Cardiac muscle cell (in vitro differentiated cells and primary cell): ENCODE data around the gene CDH2. TPM values are rescaled to one million over a fixed set of nuclear protein-coding genes. Genes with fewer than 3 reads are reported as not detected.

Source experiments
- DNase-seq, 2 donors: peaks; one replicate each; pipeline versions ENCODE4 v3.0.0 to v3.0.0-alpha.2; 2010 to 2017; ENCODE audit warnings: low read depth in 1 of 2, low spot score in 1 of 2
- H3K27ac ChIP-seq: fragments of 200-600 bp; sonication (generic); 2 replicates; pipeline ENCODE4 v1.5.1; 2016
- H3K27me3 ChIP-seq: fragments of 200-600 bp; sonication (generic); 2 replicates; pipeline ENCODE4 v1.6.0; 2016; ENCODE audit warnings: control low read depth
- H3K36me3 ChIP-seq: fragments of 200-600 bp; sonication (generic); 2 replicates; pipeline ENCODE4 v1.5.1; 2016; ENCODE audit warnings: control low read depth
- H3K4me1 ChIP-seq: fragments of 200-600 bp; sonication (generic); 2 replicates; pipeline ENCODE4 v1.8.1; 2017; ENCODE audit warnings: low read depth, mild to moderate bottlenecking, mixed run types
- H3K4me3 ChIP-seq: fragments of 200-600 bp; sonication (generic); 2 replicates; pipeline ENCODE4 v1.5.1; 2016; ENCODE audit warnings: mild to moderate bottlenecking
- H3K9me3 ChIP-seq: fragments of 200-600 bp; sonication (generic); 2 replicates; pipeline ENCODE4 v1.5.1; 2017; ENCODE audit warnings: low read depth, mild to moderate bottlenecking, control low read depth
- CTCF ChIP-seq: IDR thresholded peaks from 2 replicates; pipeline ENCODE4 v1.5.1; 2012; ENCODE audit warnings: low read depth, mild to moderate bottlenecking, low read length
- polyA plus RNA-seq: library from polyadenylated mRNA; unstranded; fragments of >200 nt; fragmentation: Nextera tagmentation; extraction: Ambion mirVana; gene quantifications from 2 replicates; pipeline ENCODE4 v1.2.1, GENCODE V29; 2016
- total RNA-seq: library from RNA; depleted of rRNA; stranded (reverse); fragments of >200 nt; gene quantifications from 2 replicates; pipeline ENCODE4 v1.2.3, GENCODE V29; 2016

CDH2 gene
- total and polyA plus RNA-seq, 2 experiments from 2014 or later, result 267 to 324 TPM

GRCh38 chr18:27959101-27959500 is 217.8 kb downstream of the CDH2 start:
- H3K36me3 ChIP-seq, result peaks cover 56% of the 10 kb centered on the region
- no peaks in the 10 kb centered on the region for H3K9me3 ChIP-seq
- no peaks in the 10 kb centered on the region for H3K27me3 ChIP-seq
- no peak overlapping the region for H3K27ac ChIP-seq
- TF ChIP-seq CTCF, result no peak
- H3K4me3 ChIP-seq, result no peak overlapping the region
- peaks cover 12% of the 10 kb centered on the region for H3K4me1 ChIP-seq
- DNase-seq, result no peak

- no peak for TF ChIP-seq CTCF
- H3K36me3 ChIP-seq, result peaks cover 40% of the 10 kb centered on the region
Measured at GRCh38 chr18:27956001-27956640, 220.8 kb downstream of the CDH2 start.

GRCh38 chr18:27954226-27954625 is 222.7 kb downstream of the CDH2 start:
- H3K4me3 ChIP-seq, result no peak overlapping the region
- H3K9me3 ChIP-seq, result no peaks in the 10 kb centered on the region
- peaks cover 34% of the 10 kb centered on the region for H3K36me3 ChIP-seq
- DNase-seq, result peak in 1 of 2 donors; percentile 88
- peak overlapping the region; percentile 18 for H3K27ac ChIP-seq
- peaks cover 15% of the 10 kb centered on the region for H3K4me1 ChIP-seq
- H3K27me3 ChIP-seq, result no peaks in the 10 kb centered on the region
- TF ChIP-seq CTCF, result no peak

More at GRCh38 chr18:27956001-27956640, 220.8 kb downstream of the CDH2 start:
- H3K4me3 ChIP-seq, result no peak overlapping the region
- H3K4me1 ChIP-seq, result peaks cover 14% of the 10 kb centered on the region
- H3K9me3 ChIP-seq, result no peaks in the 10 kb centered on the region
- no peak for DNase-seq
- H3K27ac ChIP-seq, result peak overlapping the region; percentile 54
- H3K27me3 ChIP-seq, result no peaks in the 10 kb centered on the region

GRCh38 chr18:27952741-27953140 is 224.2 kb downstream of the CDH2 start:
- peaks cover 21% of the 10 kb centered on the region for H3K36me3 ChIP-seq

GRCh38 chr18:27950648-27951228 is 226.2 kb downstream of the CDH2 start:
- no peak for DNase-seq
- peaks cover 13% of the 10 kb centered on the region for H3K4me1 ChIP-seq
- peaks cover 16% of the 10 kb centered on the region for H3K36me3 ChIP-seq
- peak overlapping the region; percentile 22 for H3K27ac ChIP-seq
- H3K4me3 ChIP-seq, result no peak overlapping the region
- no peaks in the 10 kb centered on the region for H3K27me3 ChIP-seq
- no peaks in the 10 kb centered on the region for H3K9me3 ChIP-seq
- TF ChIP-seq CTCF, result no peak

More at GRCh38 chr18:27952741-27953140, 224.2 kb downstream of the CDH2 start:
- Histone ChIP-seq H3K27ac (peak overlapping the region; percentile 57), H3K27me3 (no peaks in the 10 kb centered on the region), H3K9me3 (no peaks in the 10 kb centered on the region), H3K4me3 (no peak overlapping the region), H3K4me1 (peaks cover 20% of the 10 kb centered on the region)
- DNase-seq, result no peak
- no peak for TF ChIP-seq CTCF
